Smooth muscle cell (in vitro differentiated cells): ENCODE results near the gene EHMT2. TPM values are rescaled to one million over a fixed set of nuclear protein-coding genes. Genes with fewer than 3 reads are reported as not detected.
A peak's percentile ranks its signal among the peaks of the same experiment; 100 is the strongest.

Experiments used
- DNase-seq: peaks from one replicate; lab custom pipeline; 2025; ENCODE audit not compliant: unreplicated experiment; lab: John Stamatoyannopoulos, UW
- H2AFZ ChIP-seq: fragments of 200-600 bp; sonication (generic); 2 replicates; pipeline ENCODE4 v1.6.0; 2016; ENCODE audit warnings: antibody characterized with exemption, low read depth, mild to moderate bottlenecking
- H3F3A ChIP-seq: fragments of 200-600 bp; sonication (generic); 2 replicates; pipeline ENCODE4 v1.6.0; 2017; ENCODE audit warnings: antibody characterized with exemption, low read depth
- H3K27ac ChIP-seq: fragments of 200-600 bp; sonication (generic); 2 replicates; pipeline ENCODE4 v1.5.1; 2016; ENCODE audit warnings: low read depth, mild to moderate bottlenecking
- H3K27me3 ChIP-seq: fragments of 200-600 bp; sonication (generic); 2 replicates; pipeline ENCODE4 v1.6.1; 2016; ENCODE audit warnings: low read depth, mild to moderate bottlenecking
- H3K36me3 ChIP-seq: fragments of 200-600 bp; sonication (generic); 2 replicates; pipeline ENCODE4 v1.5.1; 2016; ENCODE audit warnings: low read depth
- H3K4me1 ChIP-seq: fragments of 200-600 bp; sonication (generic); 2 replicates; pipeline ENCODE4 v1.5.1; 2016; ENCODE audit warnings: low read depth
- H3K4me2 ChIP-seq: fragments of 200-600 bp; sonication (generic); 2 replicates; pipeline ENCODE4 v1.6.0; 2016; ENCODE audit warnings: mild to moderate bottlenecking
- H3K4me3 ChIP-seq: fragments of 200-600 bp; sonication (generic); 2 replicates; pipeline ENCODE4 v1.5.1; 2016; ENCODE audit warnings: mild to moderate bottlenecking
- H3K79me2 ChIP-seq: fragments of 200-600 bp; sonication (generic); 2 replicates; pipeline ENCODE4 v1.6.0; 2016; ENCODE audit warnings: low read depth, mild to moderate bottlenecking
- H3K9ac ChIP-seq: fragments of 200-600 bp; sonication (generic); 2 replicates; pipeline ENCODE4 v1.6.0; 2016; ENCODE audit warnings: low read depth
- H3K9me3 ChIP-seq: fragments of 200-600 bp; sonication (generic); replicated peaks from 2 replicates; pipeline ENCODE4 v1.5.1; 2016; ENCODE audit warnings: low read depth
- H4K20me1 ChIP-seq: fragments of 200-600 bp; sonication (generic); 2 replicates; pipeline ENCODE4 v1.6.0; 2016; ENCODE audit warnings: low read depth
- WGBS: methylation state at CpG from one replicate; pipeline ENCODE4 v1.1.7; 2016; ENCODE audit warnings: low lambda C conversion rate; 5-methylcytosine and 5-hydroxymethylcytosine counted together
- polyA plus RNA-seq: library from polyadenylated mRNA; unstranded; fragments of >200 nt; fragmentation: Nextera tagmentation; extraction: Ambion mirVana; gene quantifications from 2 replicates; pipeline ENCODE4 v1.2.1, GENCODE V29; 2016
- total RNA-seq: library from RNA; depleted of rRNA; stranded (reverse); fragments of >200 nt; gene quantifications from 2 replicates; pipeline ENCODE4 v1.2.3, GENCODE V29; 2014
- TF ChIP-seq, protein P1 (sequence below): fragments of 200-600 bp; sonication (generic); IDR thresholded peaks from 2 replicates; pipeline ENCODE4 v1.5.1; 2017; ENCODE audit warnings: borderline replicate concordance, mild to moderate bottlenecking, antibody characterized with exemption; ENCODE audit not compliant: insufficient read depth, poor library complexity, severe bottlenecking

Gene EHMT2
- total and polyA plus RNA-seq, 2 experiments from 2014 or later = 17.6 to 33.9 TPM

- no peak overlapping the region for H3K27ac ChIP-seq
- no peaks in the 10 kb centered on the region for H3K36me3 ChIP-seq
- no peaks in the 10 kb centered on the region for H3K79me2 ChIP-seq
- no peaks in the 10 kb centered on the region for H3K4me1 ChIP-seq
- no peak overlapping the region for H2AFZ ChIP-seq
- H3K9ac ChIP-seq = no peak overlapping the region
- DNase-seq = no peak
- whole genome bisulfite sequencing = 91% methylated on average over 10 of the region's 10 CpGs
- H4K20me1 ChIP-seq = no peaks in the 10 kb centered on the region
- no peaks in the 10 kb centered on the region for H3K9me3 ChIP-seq
- TF ChIP-seq, protein P1, sequence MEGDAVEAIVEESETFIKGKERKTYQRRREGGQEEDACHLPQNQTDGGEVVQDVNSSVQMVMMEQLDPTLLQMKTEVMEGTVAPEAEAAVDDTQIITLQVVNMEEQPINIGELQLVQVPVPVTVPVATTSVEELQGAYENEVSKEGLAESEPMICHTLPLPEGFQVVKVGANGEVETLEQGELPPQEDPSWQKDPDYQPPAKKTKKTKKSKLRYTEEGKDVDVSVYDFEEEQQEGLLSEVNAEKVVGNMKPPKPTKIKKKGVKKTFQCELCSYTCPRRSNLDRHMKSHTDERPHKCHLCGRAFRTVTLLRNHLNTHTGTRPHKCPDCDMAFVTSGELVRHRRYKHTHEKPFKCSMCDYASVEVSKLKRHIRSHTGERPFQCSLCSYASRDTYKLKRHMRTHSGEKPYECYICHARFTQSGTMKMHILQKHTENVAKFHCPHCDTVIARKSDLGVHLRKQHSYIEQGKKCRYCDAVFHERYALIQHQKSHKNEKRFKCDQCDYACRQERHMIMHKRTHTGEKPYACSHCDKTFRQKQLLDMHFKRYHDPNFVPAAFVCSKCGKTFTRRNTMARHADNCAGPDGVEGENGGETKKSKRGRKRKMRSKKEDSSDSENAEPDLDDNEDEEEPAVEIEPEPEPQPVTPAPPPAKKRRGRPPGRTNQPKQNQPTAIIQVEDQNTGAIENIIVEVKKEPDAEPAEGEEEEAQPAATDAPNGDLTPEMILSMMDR = no peak
- no peak overlapping the region for H3K4me3 ChIP-seq
- H3F3A ChIP-seq = no peaks in the 10 kb centered on the region
- H3K27me3 ChIP-seq = no peaks in the 10 kb centered on the region
- no peak overlapping the region for H3K4me2 ChIP-seq
Observed at GRCh38 chr6:31879901-31880300, 17.6 kb downstream of the EHMT2 start.

- Histone ChIP-seq H3K79me2 (no peaks in the 10 kb centered on the region), H3K36me3 (no peaks in the 10 kb centered on the region), H3K4me1 (no peaks in the 10 kb centered on the region), H3K27me3 (no peaks in the 10 kb centered on the region), H3K9ac (no peak overlapping the region), H3K27ac (no peak overlapping the region), H3K4me2 (no peak overlapping the region), H3F3A (no peaks in the 10 kb centered on the region), H3K9me3 (no peaks in the 10 kb centered on the region), H2AFZ (no peak overlapping the region), H3K4me3 (no peak overlapping the region), H4K20me1 (no peaks in the 10 kb centered on the region)
- DNase-seq = no peak
- TF ChIP-seq, protein P1 = no peak
- WGBS = 87% methylated on average over 13 of the region's 13 CpGs
Observed at GRCh38 chr6:31879143-31879542, 18.4 kb downstream of the EHMT2 start.

- Histone ChIP-seq H3K9me3 (no peaks in the 10 kb centered on the region), H3K4me2 (no peak within 1 kb of the TSS), H3K79me2 (no peaks in the 10 kb centered on the region), H3K27ac (no peak within 1 kb of the TSS), H3F3A (no peaks in the 10 kb centered on the region), H2AFZ (no peak within 1 kb of the TSS), H4K20me1 (no peaks in the 10 kb centered on the region), H3K36me3 (no peaks in the 10 kb centered on the region), H3K4me3 (peak within 1 kb of the TSS; percentile 30), H3K4me1 (no peaks in the 10 kb centered on the region), H3K27me3 (no peaks in the 10 kb centered on the region), H3K9ac (no peak within 1 kb of the TSS)
- whole genome bisulfite sequencing = 53% methylated on average over 12 of the region's 18 CpGs
- no peak for DNase-seq
- TF ChIP-seq, protein P1 = no peak
Observed at GRCh38 chr6:31878726-31879125, 18.8 kb downstream of the EHMT2 start, which contains the start of gene SLC44A4. Gene SLC44A4, minus strand, starts transcription at chr6:31878997. Its CDS starts 17 bp downstream, at chr6:31878980.

DNA sequence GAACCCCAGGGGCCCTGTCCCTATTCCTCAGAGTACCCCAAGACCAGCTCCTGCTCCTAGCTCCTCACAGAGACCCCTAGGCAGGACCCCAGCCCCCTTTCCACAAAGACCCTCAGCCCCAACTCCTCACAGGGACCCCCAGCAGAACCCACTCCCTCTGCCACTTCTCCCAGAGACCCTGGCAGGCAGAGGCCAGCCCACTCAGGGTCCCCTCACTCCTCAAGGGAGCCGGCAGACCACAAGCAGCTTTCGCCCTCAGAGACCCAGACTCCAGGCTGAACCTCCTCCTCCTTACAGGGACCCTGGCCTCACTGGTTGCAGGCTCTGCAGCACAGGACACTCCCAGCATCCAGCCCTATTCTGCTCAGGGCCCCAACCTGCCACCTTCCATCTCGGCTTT, 19.3 kb downstream of the EHMT2 start:
- H2AFZ ChIP-seq = no peak overlapping the region
- H3K9ac ChIP-seq = no peak overlapping the region
- H3K4me2 ChIP-seq = no peak overlapping the region
- WGBS = 84% methylated on average over 3 of the region's 3 CpGs
- peak overlapping the region; percentile 30 for H3K4me3 ChIP-seq
- no peaks in the 10 kb centered on the region for H4K20me1 ChIP-seq
- TF ChIP-seq, protein P1 = no peak
- no peaks in the 10 kb centered on the region for H3K79me2 ChIP-seq
- H3F3A ChIP-seq = no peaks in the 10 kb centered on the region
- H3K4me1 ChIP-seq = no peaks in the 10 kb centered on the region
- no peak overlapping the region for H3K27ac ChIP-seq
- no peak for DNase-seq
- no peaks in the 10 kb centered on the region for H3K9me3 ChIP-seq
- no peaks in the 10 kb centered on the region for H3K36me3 ChIP-seq
- no peaks in the 10 kb centered on the region for H3K27me3 ChIP-seq
